Fibroblast of lung (primary cell): ENCODE results near the gene FAM169A. TPM values are rescaled to one million over a fixed set of nuclear protein-coding genes. Genes with fewer than 3 reads are reported as not detected.

ENCODE experiments used
- DNase-seq, 2 donors: peaks; one replicate each; pipeline versions ENCODE4 v3.0.0 to v3.0.0-alpha.2; 2010; ENCODE audit warnings: low read depth in 2 of 2
- H2AFZ ChIP-seq: 2 replicates; pipeline ENCODE4 v1.5.1; 2012; ENCODE audit warnings: low read length, control low read depth, inconsistent platforms
- H3K27ac ChIP-seq: 2 replicates; pipeline ENCODE4 v1.5.1; 2011; ENCODE audit warnings: low read length, control low read depth; ENCODE audit not compliant: insufficient read depth
- H3K27me3 ChIP-seq: 2 replicates; pipeline ENCODE4 v1.5.1; 2011; ENCODE audit warnings: mild to moderate bottlenecking, low read length; ENCODE audit not compliant: control insufficient read depth, insufficient read depth
- H3K36me3 ChIP-seq: 2 replicates; pipeline ENCODE4 v1.5.1; 2011; ENCODE audit warnings: low read length; ENCODE audit not compliant: control insufficient read depth, insufficient read depth
- H3K4me1 ChIP-seq: 2 replicates; pipeline ENCODE4 v1.5.1; 2011; ENCODE audit warnings: low read length; ENCODE audit not compliant: control insufficient read depth, insufficient read depth; ENCODE audit errors: extremely low read depth
- H3K4me2 ChIP-seq: 2 replicates; pipeline ENCODE4 v1.5.1; 2011; ENCODE audit warnings: low read length, control low read depth; ENCODE audit not compliant: insufficient read depth; ENCODE audit errors: extremely low read depth
- H3K4me3 ChIP-seq, 4 experiments: fragments of 200-600 bp in 1 of 4; sonication (generic) in 1 of 4; replicated peaks in 1 of 4; 2 replicates each; pipeline ENCODE4 v1.5.1; 2011 to 2016; ENCODE audit warnings: low read length in 4 of 4, low read depth in 3 of 4, mild to moderate bottlenecking in 3 of 4, control low read depth in 2 of 4, inconsistent platforms in 1 of 4, mixed read lengths in 1 of 4; ENCODE audit not compliant: insufficient read depth in 1 of 4; ENCODE audit errors: control extremely low read depth in 1 of 4
- H3K79me2 ChIP-seq: 2 replicates; pipeline ENCODE4 v1.5.1; 2012; ENCODE audit warnings: mild to moderate bottlenecking, low read length, inconsistent platforms; ENCODE audit not compliant: control insufficient read depth, insufficient read depth
- H3K9ac ChIP-seq: 2 replicates; pipeline ENCODE4 v1.5.1; 2011; ENCODE audit warnings: mild to moderate bottlenecking, low read length, control low read depth; ENCODE audit not compliant: insufficient read depth
- H3K9me3 ChIP-seq: 2 replicates; pipeline ENCODE4 v1.5.1; 2012; ENCODE audit warnings: low read depth, low read length; ENCODE audit not compliant: control insufficient read depth, insufficient read depth
- H4K20me1 ChIP-seq: 2 replicates; pipeline ENCODE4 v1.5.1; 2011; ENCODE audit warnings: low read length; ENCODE audit not compliant: control insufficient read depth, insufficient read depth; ENCODE audit errors: extremely low read depth
- EZH2 ChIP-seq: IDR thresholded peaks from 2 replicates; pipeline ENCODE4 v1.5.1; 2012; ENCODE audit warnings: low read length, control low read depth, mild to moderate bottlenecking; ENCODE audit errors: missing control alignments
- polyA plus RNA-seq, 2 donors: library from polyadenylated mRNA; depleted of rRNA in 1 of 2; stranded (reverse) in 1 of 2; unstranded in 1 of 2; fragments of >200 nt; gene quantifications; 2 replicates each; pipeline ENCODE4 v1.2.1, GENCODE V29; 2011 to 2012; ENCODE audit warnings: missing spikeins in 1 of 2
- total RNA-seq: library from RNA; depleted of rRNA; stranded (reverse); fragments of >200 nt; gene quantifications from 2 replicates; pipeline ENCODE4 v1.2.1, GENCODE V29; 2014
- TF ChIP-seq, protein P1 (sequence below), 2 donors: IDR thresholded peaks in 1 of 2; conservative IDR thresholded peaks in 1 of 2; 1 replicate in 1 of 2; 2 replicates in 1 of 2; pipeline ENCODE4 v1.5.1; 2011 to 2012; ENCODE audit warnings: low read length in 2 of 2, control low read depth in 1 of 2, inconsistent platforms in 1 of 2, low read depth in 1 of 2, mild to moderate bottlenecking in 1 of 2

Gene FAM169A
- total and polyA plus RNA-seq, 2 donors (not counting 1 experiment from before 2014, with no cell fraction given), result 0.61 to 1.2 TPM

- Histone ChIP-seq H3K27ac (no peak overlapping the region), H3K4me3 (peak overlapping the region in 1 of 4 experiments; percentile 11)
These were observed 101.0 kb downstream of the FAM169A start for GRCh38 chr5:74765201-74765600.

DNA sequence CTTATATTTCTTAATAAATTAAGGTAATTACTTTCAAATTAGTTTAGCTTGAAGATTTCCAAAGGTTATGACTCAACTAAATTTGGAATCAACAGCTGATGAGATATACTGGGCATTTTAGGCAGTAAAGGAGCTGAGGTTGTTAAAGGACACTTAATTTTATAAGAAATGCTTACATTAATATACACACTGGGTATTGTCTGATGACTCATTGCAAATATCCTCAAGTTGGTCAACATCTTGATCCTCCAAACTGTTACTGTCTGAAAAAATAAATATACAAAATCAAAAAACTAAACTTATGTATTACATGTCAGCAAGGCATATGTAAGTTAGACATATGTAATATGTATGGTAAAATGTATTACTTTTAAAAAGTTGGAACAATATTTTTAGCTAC, 102.7 kb downstream of the FAM169A start:
- H3K4me3 ChIP-seq, result no peak overlapping the region
- H3K9me3 ChIP-seq, result no peaks in the 10 kb centered on the region
- peaks cover 40% of the 10 kb centered on the region for H3K79me2 ChIP-seq
- H4K20me1 ChIP-seq, result no peaks in the 10 kb centered on the region
- DNase-seq, result no peak
- TF ChIP-seq EZH2, result no peak
- TF ChIP-seq, protein P1, sequence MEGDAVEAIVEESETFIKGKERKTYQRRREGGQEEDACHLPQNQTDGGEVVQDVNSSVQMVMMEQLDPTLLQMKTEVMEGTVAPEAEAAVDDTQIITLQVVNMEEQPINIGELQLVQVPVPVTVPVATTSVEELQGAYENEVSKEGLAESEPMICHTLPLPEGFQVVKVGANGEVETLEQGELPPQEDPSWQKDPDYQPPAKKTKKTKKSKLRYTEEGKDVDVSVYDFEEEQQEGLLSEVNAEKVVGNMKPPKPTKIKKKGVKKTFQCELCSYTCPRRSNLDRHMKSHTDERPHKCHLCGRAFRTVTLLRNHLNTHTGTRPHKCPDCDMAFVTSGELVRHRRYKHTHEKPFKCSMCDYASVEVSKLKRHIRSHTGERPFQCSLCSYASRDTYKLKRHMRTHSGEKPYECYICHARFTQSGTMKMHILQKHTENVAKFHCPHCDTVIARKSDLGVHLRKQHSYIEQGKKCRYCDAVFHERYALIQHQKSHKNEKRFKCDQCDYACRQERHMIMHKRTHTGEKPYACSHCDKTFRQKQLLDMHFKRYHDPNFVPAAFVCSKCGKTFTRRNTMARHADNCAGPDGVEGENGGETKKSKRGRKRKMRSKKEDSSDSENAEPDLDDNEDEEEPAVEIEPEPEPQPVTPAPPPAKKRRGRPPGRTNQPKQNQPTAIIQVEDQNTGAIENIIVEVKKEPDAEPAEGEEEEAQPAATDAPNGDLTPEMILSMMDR (conservative IDR thresholded peaks at IDR 0.05 in 1 of 2, IDR thresholded peaks at IDR 0.05 in 1 of 2; ENCODE audit: low read depth in 1 of 2, low read length in 2 of 2), result no peak
- no peak overlapping the region for H3K4me2 ChIP-seq
- H2AFZ ChIP-seq, result no peak overlapping the region
- H3K4me1 ChIP-seq, result peaks cover 7% of the 10 kb centered on the region
- H3K27ac ChIP-seq, result peak overlapping the region; percentile 19
- H3K36me3 ChIP-seq, result peaks cover 2% of the 10 kb centered on the region
- H3K9ac ChIP-seq, result no peak overlapping the region
- no peaks in the 10 kb centered on the region for H3K27me3 ChIP-seq

More at GRCh38 chr5:74765201-74765600, 101.0 kb downstream of the FAM169A start:
- Histone ChIP-seq H3K27me3 (no peaks in the 10 kb centered on the region), H3K9me3 (no peaks in the 10 kb centered on the region), H4K20me1 (no peaks in the 10 kb centered on the region), H3K79me2 (peaks cover 41% of the 10 kb centered on the region), H3K4me1 (peaks cover 7% of the 10 kb centered on the region), H3K4me2 (peak overlapping the region; percentile 74), H3K9ac (no peak overlapping the region), H2AFZ (no peak overlapping the region), H3K36me3 (no peaks in the 10 kb centered on the region)
- TF ChIP-seq EZH2, result no peak
- TF ChIP-seq, protein P1 (conservative IDR thresholded peaks at IDR 0.05 in 1 of 2, IDR thresholded peaks at IDR 0.05 in 1 of 2; ENCODE audit: low read depth in 1 of 2, low read length in 2 of 2), result no peak
- peak in 1 of 2 donors; percentile 19 for DNase-seq

DNA sequence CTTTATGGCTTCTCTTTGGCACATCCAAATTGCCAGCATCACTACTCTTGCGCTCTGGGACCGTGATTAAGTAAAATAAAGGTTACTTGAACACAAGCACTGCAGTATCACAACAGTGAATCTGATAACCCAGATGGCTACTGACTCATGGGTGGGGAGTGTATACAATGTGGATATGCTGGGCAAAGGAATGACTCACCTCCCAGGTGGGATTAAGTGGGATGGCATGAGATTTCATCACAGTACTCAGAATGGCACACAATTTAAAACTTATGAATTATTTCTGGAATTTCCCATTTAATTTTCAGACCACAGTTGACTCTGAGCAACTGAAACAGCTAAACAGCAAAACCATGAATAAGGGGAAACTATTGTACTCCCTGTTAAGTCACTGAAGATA, 103.6 kb downstream of the FAM169A start:
- no peaks in the 10 kb centered on the region for H3K27me3 ChIP-seq
- H3K4me3 ChIP-seq, result no peak overlapping the region
- H3K27ac ChIP-seq, result no peak overlapping the region
- no peak overlapping the region for H3K9ac ChIP-seq
- no peaks in the 10 kb centered on the region for H4K20me1 ChIP-seq
- H3K9me3 ChIP-seq, result no peaks in the 10 kb centered on the region
- H3K4me2 ChIP-seq, result peak overlapping the region; percentile 38
- H2AFZ ChIP-seq, result no peak overlapping the region
- peaks cover 31% of the 10 kb centered on the region for H3K79me2 ChIP-seq
- DNase-seq, result peak; percentile 37 to 83
- TF ChIP-seq EZH2, result no peak
- TF ChIP-seq, protein P1 (conservative IDR thresholded peaks at IDR 0.05 in 1 of 2, IDR thresholded peaks at IDR 0.05 in 1 of 2; ENCODE audit: low read depth in 1 of 2, low read length in 2 of 2), result no peak
- H3K4me1 ChIP-seq, result peaks cover 5% of the 10 kb centered on the region
- peaks cover 7% of the 10 kb centered on the region for H3K36me3 ChIP-seq
